MM.1S (cell line): ENCODE measurements around the gene CEMIP2.

Experiments used
- EZH2 ChIP-seq: fragments of 300-600 bp; sonication (generic); optimal IDR thresholded peaks from 2 replicates; pipeline ENCODE3; 2017; ENCODE audit warnings: low read depth, mild to moderate bottlenecking, antibody characterized with exemption, low read length, mixed read lengths
- EZH2phosphoT487 ChIP-seq: fragments of 300-600 bp; sonication (generic); IDR thresholded peaks from 2 replicates; pipeline ENCODE4 v1.6.1; 2018; ENCODE audit warnings: antibody characterized with exemption, low read length
- TF ChIP-seq, protein P1 (sequence below): fragments of 300-600 bp; sonication (generic); IDR thresholded peaks from 2 replicates; pipeline ENCODE4 v1.5.1; 2016; ENCODE audit warnings: antibody characterized with exemption, low read length, mixed read lengths

DNA sequence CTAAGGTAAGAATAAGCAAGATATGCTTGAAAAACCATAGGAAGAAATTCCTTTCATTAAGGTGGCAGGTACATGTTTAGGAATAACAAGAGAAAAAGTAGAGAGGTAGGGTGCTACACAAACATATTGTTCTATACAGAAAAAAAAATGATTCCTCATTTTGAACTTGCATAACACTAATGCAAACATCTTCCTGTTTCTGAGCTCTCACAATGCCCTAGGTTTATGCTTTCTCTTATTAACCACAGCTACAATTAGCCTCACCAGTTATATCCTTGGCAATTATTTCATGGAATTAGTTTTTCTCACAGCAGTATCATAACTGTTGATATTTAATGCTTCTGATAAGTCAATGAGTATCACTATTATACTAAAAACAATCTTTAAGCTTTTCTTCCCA, 20.7 kb downstream of the CEMIP2 start:
- TF ChIP-seq, protein P1, sequence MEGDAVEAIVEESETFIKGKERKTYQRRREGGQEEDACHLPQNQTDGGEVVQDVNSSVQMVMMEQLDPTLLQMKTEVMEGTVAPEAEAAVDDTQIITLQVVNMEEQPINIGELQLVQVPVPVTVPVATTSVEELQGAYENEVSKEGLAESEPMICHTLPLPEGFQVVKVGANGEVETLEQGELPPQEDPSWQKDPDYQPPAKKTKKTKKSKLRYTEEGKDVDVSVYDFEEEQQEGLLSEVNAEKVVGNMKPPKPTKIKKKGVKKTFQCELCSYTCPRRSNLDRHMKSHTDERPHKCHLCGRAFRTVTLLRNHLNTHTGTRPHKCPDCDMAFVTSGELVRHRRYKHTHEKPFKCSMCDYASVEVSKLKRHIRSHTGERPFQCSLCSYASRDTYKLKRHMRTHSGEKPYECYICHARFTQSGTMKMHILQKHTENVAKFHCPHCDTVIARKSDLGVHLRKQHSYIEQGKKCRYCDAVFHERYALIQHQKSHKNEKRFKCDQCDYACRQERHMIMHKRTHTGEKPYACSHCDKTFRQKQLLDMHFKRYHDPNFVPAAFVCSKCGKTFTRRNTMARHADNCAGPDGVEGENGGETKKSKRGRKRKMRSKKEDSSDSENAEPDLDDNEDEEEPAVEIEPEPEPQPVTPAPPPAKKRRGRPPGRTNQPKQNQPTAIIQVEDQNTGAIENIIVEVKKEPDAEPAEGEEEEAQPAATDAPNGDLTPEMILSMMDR: no peak
- TF ChIP-seq EZH2 (no peak), EZH2phosphoT487 (no peak)
